HUES64 (cell line): Measurements from ENCODE around the gene ATG10.
A peak's percentile ranks its signal among the peaks of the same experiment; 100 is the strongest.
"Not testable (repeated sequence)": the region's sequence is repeated elsewhere in the genome, so short reads cannot be mapped to it uniquely, and the experiment has no call there.

Source experiments
- H3K27ac ChIP-seq: 2 replicates; pipeline ENCODE4 v1.7.0; 2013; ENCODE audit warnings: low read depth, low read length, inconsistent platforms
- H3K27me3 ChIP-seq: 2 replicates; pipeline ENCODE4 v1.6.1; 2013; ENCODE audit warnings: mild to moderate bottlenecking, low read length; ENCODE audit not compliant: insufficient read depth
- H3K36me3 ChIP-seq: 2 replicates; pipeline ENCODE4 v1.6.1; 2013; ENCODE audit warnings: mild to moderate bottlenecking, low read length; ENCODE audit not compliant: insufficient read depth
- H3K4me1 ChIP-seq: 2 replicates; pipeline ENCODE4 v1.6.1; 2013; ENCODE audit warnings: mild to moderate bottlenecking, low read length, moderate library complexity; ENCODE audit not compliant: insufficient read depth
- H3K4me3 ChIP-seq: 2 replicates; pipeline ENCODE4 v1.5.1; 2013; ENCODE audit warnings: mild to moderate bottlenecking, low read length, moderate library complexity
- H3K9ac ChIP-seq: 2 replicates; pipeline ENCODE4 v1.6.1; 2013; ENCODE audit warnings: mild to moderate bottlenecking, low read depth, low read length
- H3K9me3 ChIP-seq: 2 replicates; pipeline ENCODE4 v1.6.1; 2013; ENCODE audit warnings: low read depth, low read length; ENCODE audit not compliant: insufficient read depth
- WGBS: fragments of 150-250, 120-280 bp; methylation state at CpG from one replicate; pipeline ENCODE4 v1.1.7; 2013; ENCODE audit warnings: missing lambda C conversion rate; 5-methylcytosine and 5-hydroxymethylcytosine counted together

The ATG10 gene

DNA sequence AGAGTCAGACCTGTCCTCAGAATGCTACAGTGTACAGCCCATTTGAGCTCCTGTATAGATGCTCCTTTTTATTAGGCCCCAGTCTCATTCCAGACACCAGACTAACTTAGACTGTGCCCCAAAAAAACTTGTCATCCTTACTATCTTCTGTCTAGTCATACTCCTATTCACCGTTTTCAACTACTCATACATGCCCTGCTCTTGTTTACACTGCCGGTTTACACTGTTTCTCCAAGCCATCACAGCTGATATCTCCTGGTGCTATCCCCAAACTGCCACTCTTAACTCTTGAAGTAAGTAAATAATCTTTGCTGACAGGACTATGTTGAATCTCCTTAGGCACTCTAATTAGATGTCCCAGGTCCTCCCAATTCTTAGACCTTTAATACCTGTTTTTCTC is 13.7 kb upstream of the ATG10 start:
- H3K4me3 ChIP-seq, H3K9ac ChIP-seq, H3K36me3 ChIP-seq, H3K4me1 ChIP-seq, H3K9me3 ChIP-seq, H3K27ac ChIP-seq, H3K27me3 ChIP-seq: not testable (repeated sequence)
- 86% methylated on average over 1 of the region's 2 CpGs for whole genome bisulfite sequencing

DNA sequence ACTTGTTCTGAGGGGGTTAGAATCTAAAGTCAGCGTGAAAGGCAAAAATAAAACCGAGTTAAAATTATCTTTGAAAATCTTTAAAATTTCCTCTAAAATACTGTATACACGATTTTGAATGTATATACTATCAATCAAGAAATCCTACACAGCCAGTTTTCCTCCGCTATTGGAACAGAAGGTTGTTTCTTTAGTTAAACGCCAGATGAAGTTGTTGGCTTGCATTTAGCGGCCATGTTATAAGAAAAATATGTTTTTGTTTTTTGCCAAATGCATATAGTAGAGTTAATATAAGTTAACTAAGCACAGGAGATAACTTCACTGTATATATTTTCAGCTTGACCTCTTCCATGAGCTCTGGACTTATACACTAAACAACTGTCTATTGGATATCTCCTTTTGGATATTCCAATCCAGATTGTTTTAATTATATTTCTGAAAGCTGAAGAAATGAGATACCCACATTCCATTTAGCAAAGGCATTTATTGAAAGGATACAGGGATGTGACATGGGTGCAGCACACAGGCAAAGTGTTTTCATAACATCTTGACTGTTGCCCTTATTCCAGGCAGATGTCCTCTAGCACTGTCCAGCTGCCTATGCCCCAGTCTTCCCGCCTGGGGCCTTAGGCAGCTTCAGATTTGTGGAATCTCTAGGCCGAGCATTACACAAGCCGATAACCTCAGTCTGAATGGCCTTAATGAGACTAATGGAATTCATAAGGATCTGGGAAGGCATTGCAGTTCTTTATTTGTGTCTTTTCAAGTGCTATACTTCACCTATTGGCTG is 10.0 kb upstream of the ATG10 start:
- Histone ChIP-seq H3K9ac (no peak overlapping the region), H3K27ac (no peak overlapping the region), H3K4me1 (no peaks in the 10 kb centered on the region), H3K36me3 (no peaks in the 10 kb centered on the region), H3K4me3 (no peak overlapping the region), H3K27me3 (no peaks in the 10 kb centered on the region), H3K9me3 (no peaks in the 10 kb centered on the region)
- 94% methylated on average over 8 of the region's 9 CpGs for WGBS

DNA sequence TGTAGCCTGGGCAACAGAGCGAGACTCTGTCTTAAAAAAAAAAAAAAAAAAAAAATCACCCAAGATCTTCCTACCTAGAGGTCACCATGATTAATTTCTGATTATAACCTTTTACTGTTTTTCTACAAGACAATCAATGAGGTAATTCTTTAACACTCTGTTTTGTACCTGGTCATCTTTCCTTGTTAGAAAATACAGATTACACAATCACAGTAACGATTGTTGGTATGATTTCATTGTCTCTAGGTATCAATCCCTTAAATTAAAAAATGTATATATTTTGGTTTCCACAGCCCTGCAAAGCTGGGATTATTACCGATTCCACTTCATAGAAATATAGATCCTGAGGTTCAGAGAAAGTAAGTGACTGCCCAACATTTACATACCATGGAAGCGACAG is 8.3 kb upstream of the ATG10 start:
- 82% methylated on average over 3 of the region's 4 CpGs for WGBS
- H3K27ac ChIP-seq: no peak overlapping the region
- H3K4me1 ChIP-seq: no peaks in the 10 kb centered on the region
- H3K36me3 ChIP-seq: no peaks in the 10 kb centered on the region
- no peak overlapping the region for H3K9ac ChIP-seq
- H3K9me3 ChIP-seq: no peaks in the 10 kb centered on the region
- H3K27me3 ChIP-seq: no peaks in the 10 kb centered on the region
- H3K4me3 ChIP-seq: no peak overlapping the region

DNA sequence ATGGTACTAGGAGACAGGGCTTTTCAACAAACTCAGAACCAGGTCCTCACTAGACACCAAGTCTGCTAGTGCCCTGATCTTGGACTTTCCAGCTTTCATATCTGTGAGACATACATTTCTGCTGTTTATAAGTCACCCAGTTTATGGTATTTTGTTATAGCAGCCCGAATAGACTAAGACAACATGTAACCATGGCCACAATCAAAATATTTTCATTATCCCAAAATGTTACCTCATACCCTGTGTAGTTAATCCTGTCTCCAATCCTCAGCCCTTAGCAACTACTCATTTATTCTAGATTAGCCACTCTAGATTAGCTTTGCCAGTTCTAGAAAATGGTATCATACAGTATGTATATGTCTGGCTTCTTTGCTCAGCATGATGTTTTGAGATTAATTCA is 6.3 kb upstream of the ATG10 start:
- Histone ChIP-seq H3K4me3 (no peak overlapping the region), H3K9me3 (no peaks in the 10 kb centered on the region), H3K9ac (no peak overlapping the region), H3K27me3 (no peaks in the 10 kb centered on the region), H3K4me1 (peaks cover 8% of the 10 kb centered on the region), H3K36me3 (no peaks in the 10 kb centered on the region), H3K27ac (no peak overlapping the region)
- 95% methylated on average over 1 of the region's 1 CpG for WGBS

DNA sequence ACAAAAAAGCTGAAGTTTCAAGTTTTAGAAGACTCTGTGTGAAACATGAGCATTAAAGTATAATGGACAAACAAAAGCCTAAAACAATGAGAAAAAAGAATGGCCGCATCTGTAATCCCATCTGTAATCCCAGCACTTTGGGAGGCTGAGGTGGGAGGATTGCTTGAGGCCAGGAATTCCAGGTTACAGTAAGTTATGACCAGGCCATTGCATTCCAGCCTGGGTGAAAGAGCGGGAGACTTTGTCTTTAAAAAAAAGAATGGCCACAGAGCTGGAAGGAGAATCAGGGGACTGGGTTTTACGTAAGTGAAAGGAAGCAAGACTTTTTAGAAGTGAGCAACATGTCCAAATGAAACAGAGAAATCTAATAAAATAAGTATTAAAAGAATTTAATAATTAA is 2.6 kb upstream of the ATG10 start:
- Histone ChIP-seq H3K4me3 (no peak overlapping the region), H3K27ac (no peak overlapping the region), H3K9ac (no peak overlapping the region), H3K9me3 (no peaks in the 10 kb centered on the region), H3K36me3 (no peaks in the 10 kb centered on the region), H3K27me3 (no peaks in the 10 kb centered on the region), H3K4me1 (peaks cover 25% of the 10 kb centered on the region)
- 93% methylated on average over 3 of the region's 3 CpGs for WGBS

DNA sequence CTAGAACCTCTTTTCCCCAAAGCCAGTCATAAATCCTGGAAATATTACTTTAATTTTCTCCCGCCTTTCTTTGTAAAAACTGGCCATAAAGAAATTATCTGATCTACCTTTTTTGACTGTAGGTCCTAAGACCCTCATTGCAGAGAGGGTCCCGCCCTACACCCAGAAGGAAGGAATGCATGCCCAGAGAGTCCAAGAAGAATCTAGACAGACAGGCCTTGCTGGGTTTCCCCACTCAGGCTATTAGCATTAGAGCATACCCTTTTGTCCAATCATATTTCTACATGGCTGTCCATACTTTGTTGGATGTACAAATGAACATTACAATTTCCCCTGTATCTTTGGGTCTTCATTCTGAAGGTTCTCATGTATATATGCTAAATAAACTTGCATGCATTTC is 1.9 kb upstream of the ATG10 start:
- no peaks in the 10 kb centered on the region for H3K27me3 ChIP-seq
- H3K36me3 ChIP-seq: no peaks in the 10 kb centered on the region
- H3K4me1 ChIP-seq: peaks cover 31% of the 10 kb centered on the region
- 89% methylated on average over 2 of the region's 2 CpGs for WGBS
- no peaks in the 10 kb centered on the region for H3K9me3 ChIP-seq
- H3K4me3 ChIP-seq: no peak overlapping the region
- no peak overlapping the region for H3K9ac ChIP-seq
- no peak overlapping the region for H3K27ac ChIP-seq

DNA sequence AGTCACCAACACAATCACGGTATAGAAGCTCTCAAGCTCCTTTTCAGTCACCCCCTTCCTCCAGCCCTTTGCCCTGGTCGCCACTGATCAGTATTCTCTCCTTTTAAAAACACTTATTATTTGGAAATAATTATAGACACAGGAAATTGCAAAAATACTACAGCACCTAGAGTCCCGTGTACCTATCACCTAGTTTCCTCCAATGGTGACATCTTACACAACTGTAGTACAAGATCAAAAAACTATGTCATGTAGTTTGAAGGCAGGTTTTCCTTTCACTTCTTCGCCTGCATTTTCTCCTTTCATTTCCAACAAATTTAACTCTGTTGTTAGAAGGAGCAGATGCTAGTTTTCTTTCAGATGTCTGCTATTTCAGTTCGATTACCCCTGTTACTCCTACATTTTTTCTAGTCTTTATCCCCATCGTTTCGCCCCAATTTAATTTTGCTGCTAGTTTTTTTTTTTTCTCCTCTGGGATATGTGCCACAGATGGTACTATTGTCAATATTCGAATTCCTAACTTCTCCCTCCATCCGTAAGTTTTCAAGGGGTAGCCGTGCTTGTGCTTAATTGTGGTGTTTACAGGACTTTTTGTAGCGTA is 612 bp upstream of the ATG10 start:
- peak overlapping the region; percentile 91 for H3K9ac ChIP-seq
- H3K9me3 ChIP-seq: no peaks in the 10 kb centered on the region
- H3K27ac ChIP-seq: peak overlapping the region; percentile 98
- WGBS: 6% methylated on average over 9 of the region's 11 CpGs
- peaks cover 32% of the 10 kb centered on the region for H3K4me1 ChIP-seq
- H3K27me3 ChIP-seq: no peaks in the 10 kb centered on the region
- peak overlapping the region; percentile 88 for H3K4me3 ChIP-seq
- no peaks in the 10 kb centered on the region for H3K36me3 ChIP-seq

DNA sequence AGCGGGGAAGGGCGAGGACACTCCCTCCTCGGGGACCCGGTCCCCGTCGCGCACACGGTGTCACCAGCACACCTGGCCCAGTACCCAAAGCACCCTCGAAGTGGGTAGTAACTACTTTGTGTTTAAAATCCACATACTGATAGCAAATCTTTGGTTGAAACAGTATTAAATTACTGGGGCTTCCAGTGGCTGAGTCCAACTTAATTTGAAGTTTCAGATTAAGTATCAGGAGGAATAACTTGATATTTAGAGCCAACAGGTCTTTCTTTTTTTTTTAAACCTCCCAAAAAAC is 615 bp downstream of the ATG10 start:
- peak overlapping the region; percentile 98 for H3K27ac ChIP-seq
- peak overlapping the region; percentile 97 for H3K9ac ChIP-seq
- peaks cover 32% of the 10 kb centered on the region for H3K4me1 ChIP-seq
- no peaks in the 10 kb centered on the region for H3K9me3 ChIP-seq
- no peaks in the 10 kb centered on the region for H3K27me3 ChIP-seq
- peaks cover 4% of the 10 kb centered on the region for H3K36me3 ChIP-seq
- H3K4me3 ChIP-seq: peak overlapping the region; percentile 88
- WGBS: under 1% methylated on average over 9 of the region's 9 CpGs

DNA sequence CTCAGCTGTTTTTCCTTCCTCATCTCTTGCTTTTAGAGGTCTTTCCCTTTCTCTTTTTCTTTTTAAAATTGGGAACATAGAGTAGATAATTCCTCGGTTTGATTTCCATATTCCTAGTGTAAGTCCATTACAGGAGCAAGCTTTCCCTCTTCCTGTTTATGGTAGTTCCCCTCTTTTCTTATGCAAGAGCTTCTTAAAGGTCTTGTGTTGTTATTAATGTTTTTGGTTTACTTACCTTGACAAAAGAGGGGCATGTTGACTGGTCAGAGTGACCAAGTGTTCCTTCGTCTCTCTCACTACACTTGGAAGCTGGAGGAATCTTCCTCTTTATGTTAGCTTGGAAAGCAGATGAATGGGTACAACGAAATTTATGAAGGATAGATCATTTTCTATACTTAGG is 8.3 kb downstream of the ATG10 start:
- Histone ChIP-seq H3K9ac (0 out of 2 replicates have a peak overlapping the region, but pooled peaks have one; percentile 8), H3K4me1 (peaks cover 24% of the 10 kb centered on the region), H3K27ac (peak overlapping the region; percentile 76), H3K36me3 (peaks cover 15% of the 10 kb centered on the region), H3K27me3 (no peaks in the 10 kb centered on the region), H3K9me3 (0 out of 2 replicates have a peak, but pooled peaks cover 7% of the 10 kb centered on the region), H3K4me3 (no peak overlapping the region; the same call in 1 of the 2 replicates)
- 8% methylated on average over 3 of the region's 3 CpGs for WGBS

DNA sequence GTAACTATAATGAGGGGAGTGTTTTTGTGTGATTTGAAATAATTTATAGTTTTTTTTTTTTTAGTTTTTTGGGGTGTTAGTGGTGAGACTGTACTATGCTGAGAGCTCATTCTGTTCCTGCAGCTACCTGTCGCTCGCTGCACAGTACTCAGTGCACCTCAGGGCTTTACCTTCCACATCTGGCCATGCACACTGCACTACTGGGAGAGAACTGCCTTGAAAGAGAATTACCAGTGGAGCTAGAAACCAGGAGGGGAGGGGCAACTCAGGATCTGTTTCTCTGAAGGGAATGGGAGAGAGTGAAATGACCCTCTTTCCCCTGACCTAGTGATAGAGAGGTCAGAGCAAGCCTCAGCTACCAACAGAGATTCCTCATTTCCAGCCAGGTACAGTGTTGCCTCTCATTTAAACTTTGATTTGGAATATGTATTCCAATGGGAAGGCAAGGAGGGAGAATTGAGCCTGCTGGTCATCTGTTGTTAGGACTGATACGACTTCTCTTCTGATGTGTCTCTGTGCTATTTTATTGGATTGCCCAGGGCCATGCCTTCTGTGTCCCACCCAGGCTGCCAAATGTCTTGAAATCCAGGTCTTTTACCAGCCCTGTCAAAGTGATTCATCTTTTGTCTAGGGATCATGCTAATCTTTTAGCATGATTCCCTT is 8.9 kb downstream of the ATG10 start:
- 0 out of 2 replicates have a peak overlapping the region, but pooled peaks have one; percentile 0 for H3K9ac ChIP-seq
- peak overlapping the region; percentile 76 for H3K27ac ChIP-seq
- 59% methylated on average over 3 of the region's 3 CpGs for WGBS
- H3K9me3 ChIP-seq: 0 out of 2 replicates have a peak, but pooled peaks cover 7% of the 10 kb centered on the region
- H3K4me3 ChIP-seq: no peak overlapping the region; the same call in 1 of the 2 replicates
- H3K36me3 ChIP-seq: peaks cover 15% of the 10 kb centered on the region
- no peaks in the 10 kb centered on the region for H3K27me3 ChIP-seq
- H3K4me1 ChIP-seq: peaks cover 24% of the 10 kb centered on the region

DNA sequence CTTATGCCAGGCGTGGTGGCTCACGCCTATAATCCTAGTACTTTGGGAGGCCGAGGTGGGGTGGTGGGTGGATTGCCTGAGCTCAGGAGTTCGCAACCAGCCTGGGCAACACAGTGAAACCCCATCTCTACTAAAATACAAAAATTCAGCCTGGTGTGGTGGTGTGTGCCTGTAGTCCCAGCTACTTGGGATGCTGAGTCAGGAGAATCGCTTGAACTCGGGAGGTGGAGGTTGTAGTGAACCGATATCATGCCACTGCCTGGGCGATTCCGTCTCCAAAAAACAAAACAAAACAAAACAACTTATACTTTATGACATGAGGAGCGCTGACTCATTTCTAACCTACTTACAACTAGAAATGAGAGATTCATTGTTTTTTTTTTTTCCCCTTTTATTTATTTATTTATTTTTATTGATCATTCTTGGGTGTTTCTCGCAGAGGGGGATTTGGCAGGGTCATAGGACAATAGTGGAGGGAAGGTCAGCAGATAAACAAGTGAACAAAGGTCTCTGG is 10.4 kb downstream of the ATG10 start:
- H3K9me3 ChIP-seq, H3K27me3 ChIP-seq, H3K4me3 ChIP-seq, H3K9ac ChIP-seq: not testable (repeated sequence)
- WGBS: 95% methylated on average over 9 of the region's 11 CpGs
- Histone ChIP-seq H3K27ac (0 out of 2 replicates have a peak overlapping the region, but pooled peaks have one; percentile 76), H3K4me1 (peaks cover 24% of the 10 kb centered on the region), H3K36me3 (peaks cover 13% of the 10 kb centered on the region; the same call in 1 of the 2 replicates)
